Effector CD8-positive, alpha-beta T cell (primary cell): Measurements from ENCODE around the gene ZFP57.
A peak's percentile ranks its signal among the peaks of the same experiment; 100 is the strongest.

Experiments
- DNase-seq: peaks from one replicate; lab custom pipeline; 2025; lab: John Stamatoyannopoulos, UW

ZFP57 gene

GRCh38 chr6:29655658-29656057 lies 25.3 kb downstream of the ZFP57 start:
- no peak for DNase-seq

- peak; percentile 19 for DNase-seq
Observed at GRCh38 chr6:29653452-29654038, 27.4 kb downstream of the ZFP57 start.

GRCh38 chr6:29652198-29652584 lies 28.8 kb downstream of the ZFP57 start:
- DNase-seq, result no peak

GRCh38 chr6:29651413-29652197 lies 29.3 kb downstream of the ZFP57 start:
- no peak for DNase-seq

GRCh38 chr6:29649701-29650673 lies 31.0 kb downstream of the ZFP57 start:
- peak; percentile 97 for DNase-seq

GRCh38 chr6:29647927-29648642 lies 32.9 kb downstream of the ZFP57 start:
- no peak for DNase-seq

- no peak for DNase-seq
Observed at GRCh38 chr6:29641430-29642148, 39.4 kb downstream of the ZFP57 start.

GRCh38 chr6:29637247-29637646 lies 43.7 kb downstream of the ZFP57 start:
- DNase-seq, result no peak

- DNase-seq, result no peak
Observed at GRCh38 chr6:29633534-29633905, 47.4 kb downstream of the ZFP57 start.

GRCh38 chr6:29632789-29633533 lies 48.0 kb downstream of the ZFP57 start, which contains the start of gene GABBR1:
TSS of gene GABBR1 (minus strand) at chr6:29633183. CDS start at chr6:29632385, 798 bp downstream.
- DNase-seq, result peak; percentile 62

GRCh38 chr6:29631860-29632731 lies 48.9 kb downstream of the ZFP57 start:
- peak; percentile 63 for DNase-seq

- DNase-seq, result no peak
Observed at GRCh38 chr6:29631209-29631810, 49.6 kb downstream of the ZFP57 start.

GRCh38 chr6:29630315-29630714 lies 50.6 kb downstream of the ZFP57 start:
- DNase-seq, result no peak

- no peak for DNase-seq
Observed at GRCh38 chr6:29629571-29629970, 51.4 kb downstream of the ZFP57 start.

GRCh38 chr6:29628419-29629281 lies 52.3 kb downstream of the ZFP57 start:
- DNase-seq, result peak; percentile 35

GRCh38 chr6:29627755-29628418 lies 53.1 kb downstream of the ZFP57 start:
- DNase-seq, result peak; percentile 54
